HG03432 (cell line): Measurements from ENCODE around the gene ARHGAP4.
A peak's percentile ranks its signal among the peaks of the same experiment; 100 is the strongest.

Experiments used
- ATAC-seq: cut with Tn5 transposase; IDR thresholded peaks from one replicate; pipeline ENCODE4 v1.9.1; 2021; ENCODE audit warnings: mild to moderate bottlenecking, moderate library complexity; ENCODE audit not compliant: unreplicated experiment

The ARHGAP4 gene

GRCh38 chrX:153928846-153929245 is 2.8 kb upstream of the ARHGAP4 start:
- ATAC-seq: no peak

DNA sequence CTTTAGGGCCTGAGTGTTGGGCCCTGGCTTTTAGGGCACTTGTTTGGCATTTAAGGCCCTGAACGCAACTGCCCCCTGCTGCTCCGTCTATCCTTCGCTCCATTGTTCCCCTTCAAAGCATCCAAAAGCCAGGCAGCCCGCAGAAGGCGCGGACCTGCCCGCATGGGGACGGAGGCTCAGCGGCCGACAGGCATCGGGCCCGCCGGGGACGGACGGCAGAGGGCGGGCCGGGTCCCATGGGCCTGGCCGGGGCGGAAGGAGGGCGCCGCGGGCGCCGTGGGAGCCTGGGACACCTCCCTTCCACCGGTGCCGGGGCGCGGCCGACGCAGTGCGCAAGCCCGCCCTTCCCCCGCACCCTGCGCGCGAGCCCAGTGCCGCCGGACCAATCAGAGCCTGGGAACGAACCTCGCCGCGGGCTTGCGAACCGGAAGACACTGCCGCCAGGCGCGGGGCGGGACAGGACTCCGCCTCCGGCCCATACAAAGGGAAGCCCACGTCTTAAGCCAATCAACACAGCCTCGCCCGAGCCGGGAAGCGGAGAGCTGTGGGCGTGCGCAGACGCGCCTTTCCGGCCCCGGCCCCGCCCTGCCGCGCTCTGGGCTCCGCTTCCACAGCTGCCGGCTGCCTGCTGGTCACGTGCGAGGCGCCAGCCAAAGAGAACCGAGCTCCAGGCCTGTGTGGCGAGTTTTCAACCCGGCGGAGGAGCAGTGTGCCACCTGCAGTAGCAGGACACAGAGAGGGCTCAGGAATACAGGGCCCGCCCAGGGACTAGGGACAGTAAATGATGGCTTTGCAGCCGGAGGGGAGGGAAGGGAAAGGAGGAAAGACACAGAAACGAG is 2.1 kb upstream of the ARHGAP4 start:
- peak; percentile 73 for ATAC-seq

DNA sequence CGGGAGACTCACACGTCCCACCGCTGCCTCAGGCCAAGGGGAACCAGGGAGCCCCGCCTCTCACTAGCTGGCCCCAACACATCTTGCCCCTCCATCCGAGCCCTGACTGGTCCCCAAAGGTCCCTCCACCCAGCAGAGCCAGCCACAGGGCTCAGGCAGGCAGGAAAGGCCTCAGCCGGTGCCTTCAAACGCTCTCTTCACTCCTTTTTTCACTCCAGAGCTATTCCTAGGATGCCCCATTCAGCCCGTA is 1.5 kb upstream of the ARHGAP4 start:
- ATAC-seq: no peak

GRCh38 chrX:153926858-153927671 is 1.0 kb upstream of the ARHGAP4 start:
- ATAC-seq: peak; percentile 42

DNA sequence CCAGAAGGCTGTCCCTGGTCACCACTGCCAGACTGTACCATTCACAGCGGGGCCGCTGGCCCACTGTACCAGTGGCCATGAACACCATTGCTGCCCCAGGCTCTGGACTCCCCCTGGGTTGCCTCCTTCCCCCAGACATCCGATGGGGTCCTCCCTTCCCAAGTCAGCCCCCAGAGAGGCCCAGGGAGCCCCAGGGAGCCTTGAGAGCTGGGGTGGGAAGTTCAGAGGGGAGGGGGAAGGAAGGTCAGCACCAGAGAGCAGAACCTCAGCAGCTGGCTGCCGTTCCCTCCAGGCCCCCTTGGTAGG is 441 bp upstream of the ARHGAP4 start:
- no peak for ATAC-seq

DNA sequence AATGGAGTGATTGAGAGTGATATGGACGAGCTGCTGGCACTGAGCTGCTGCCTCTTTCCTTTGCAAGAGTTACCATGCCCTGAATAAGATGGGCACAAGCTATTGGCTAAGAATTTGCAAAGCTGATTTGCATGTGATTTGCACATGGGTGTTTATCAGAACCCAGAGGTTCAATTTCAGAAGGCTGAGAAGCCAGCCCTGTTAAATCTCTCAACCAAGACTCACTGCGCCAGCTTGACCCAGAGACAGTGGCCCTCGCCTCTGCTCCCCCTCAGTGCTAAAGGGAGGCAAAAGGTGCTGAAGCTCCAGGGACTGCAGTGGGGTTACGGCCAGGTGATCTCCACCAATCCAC is 701 bp downstream of the ARHGAP4 start:
- ATAC-seq: no peak

DNA sequence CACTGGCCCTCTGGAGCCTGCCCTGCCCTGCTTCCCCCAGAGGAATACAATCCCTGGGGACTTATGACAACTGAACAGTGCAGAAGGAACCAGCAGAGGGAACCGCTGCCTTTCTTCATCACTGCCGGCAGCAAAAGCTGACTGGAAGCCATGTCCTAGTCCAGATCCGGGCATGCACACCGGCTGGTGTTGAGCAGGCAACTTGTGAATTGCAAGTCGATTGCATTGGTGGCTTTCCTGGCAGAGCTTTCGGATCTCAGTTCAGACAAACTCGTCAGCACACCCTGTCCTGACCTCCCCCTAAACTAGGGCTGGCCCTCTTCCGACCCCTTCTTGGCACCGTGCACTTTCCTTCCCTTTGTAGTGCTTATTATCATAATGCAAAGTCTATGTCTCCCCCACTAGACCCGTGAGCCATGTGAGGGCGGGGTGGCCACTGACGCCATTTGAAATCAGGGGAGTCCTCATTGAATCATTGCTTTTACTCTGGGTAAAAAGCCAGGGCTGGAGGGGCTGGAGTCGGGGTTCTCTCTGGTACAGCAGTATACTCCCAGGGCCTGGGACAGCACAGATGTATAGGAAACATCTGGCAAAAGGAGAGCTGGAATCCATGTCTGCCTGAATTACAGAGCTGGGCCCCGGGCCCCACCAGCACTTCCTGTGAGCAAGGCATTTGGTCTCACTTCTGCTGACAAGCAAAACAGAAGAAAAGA is 1.8 kb downstream of the ARHGAP4 start:
- ATAC-seq: no peak

- ATAC-seq: no peak
Measured at GRCh38 chrX:153922932-153923857, 2.9 kb downstream of the ARHGAP4 start.

DNA sequence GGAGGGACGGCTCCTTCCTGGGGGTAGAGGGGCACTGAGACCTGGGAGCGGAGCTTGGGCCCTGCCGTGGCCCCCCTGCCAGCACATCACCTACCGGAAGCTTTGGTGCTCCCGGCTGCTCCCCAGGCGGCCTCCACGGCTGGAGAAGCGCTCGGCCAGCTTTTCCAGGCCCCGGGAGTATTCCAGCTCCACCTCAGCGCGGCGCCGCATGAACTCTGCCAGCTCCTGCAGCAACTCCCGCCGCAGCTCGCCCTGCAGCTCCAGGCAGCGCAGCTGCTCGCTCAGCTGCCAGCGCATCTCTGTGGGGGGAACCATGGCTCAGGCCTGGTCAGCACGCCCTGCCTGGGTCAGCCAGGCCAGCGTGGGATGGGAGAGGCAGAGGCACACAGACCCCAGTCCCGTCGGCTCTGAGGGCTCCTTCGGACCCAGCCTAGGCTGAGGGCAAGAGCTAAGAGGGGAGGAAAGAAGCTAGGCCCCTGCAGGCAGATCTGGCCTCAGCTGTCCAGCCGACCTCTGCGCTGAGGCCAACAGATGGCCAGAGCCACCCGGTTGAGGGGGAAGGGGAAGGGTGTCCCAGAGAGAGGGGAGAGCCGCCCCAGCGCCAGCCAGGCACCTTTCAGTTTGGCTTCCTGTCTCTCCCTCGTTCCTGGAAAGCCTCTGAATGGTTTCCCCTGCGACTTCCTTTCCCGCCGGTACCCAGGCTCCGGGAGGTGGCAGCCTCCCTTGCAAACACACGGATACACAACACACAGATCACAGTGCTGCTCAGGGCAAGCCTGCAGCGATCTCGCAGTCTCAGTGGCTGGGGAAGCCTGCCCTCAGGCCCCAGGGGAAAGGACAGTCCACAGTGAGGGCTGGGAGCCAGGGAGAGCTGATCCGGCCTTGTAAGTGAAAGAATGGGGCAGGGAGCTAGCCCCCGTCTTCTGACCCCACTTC is 4.3 kb downstream of the ARHGAP4 start:
- ATAC-seq: no peak

- no peak for ATAC-seq
Measured at GRCh38 chrX:153921070-153921469, 5.0 kb downstream of the ARHGAP4 start.

DNA sequence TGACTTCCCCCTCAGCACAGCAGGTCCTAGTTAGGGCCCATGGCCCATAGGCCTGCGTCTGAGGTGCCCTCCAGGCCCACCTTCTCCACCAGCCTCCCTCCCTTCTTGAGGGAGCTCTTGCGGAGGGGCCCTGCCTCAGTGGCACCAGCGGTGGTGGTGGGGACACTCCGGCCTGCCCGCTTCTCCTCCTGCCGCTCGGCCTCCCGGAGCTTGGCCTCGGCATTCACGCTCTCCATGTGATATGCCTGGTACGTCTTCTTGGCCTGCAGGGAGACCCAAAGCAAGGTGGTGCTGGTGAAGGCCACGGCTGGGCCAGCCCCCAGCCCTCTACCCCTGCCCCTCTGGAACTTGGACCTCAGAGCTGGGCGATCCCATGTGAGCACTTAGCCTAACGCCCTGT is 5.5 kb downstream of the ARHGAP4 start:
- ATAC-seq: no peak

GRCh38 chrX:153919281-153919680 is 6.8 kb downstream of the ARHGAP4 start:
- no peak for ATAC-seq

- ATAC-seq: no peak
Measured at GRCh38 chrX:153917869-153918268, 8.2 kb downstream of the ARHGAP4 start.

DNA sequence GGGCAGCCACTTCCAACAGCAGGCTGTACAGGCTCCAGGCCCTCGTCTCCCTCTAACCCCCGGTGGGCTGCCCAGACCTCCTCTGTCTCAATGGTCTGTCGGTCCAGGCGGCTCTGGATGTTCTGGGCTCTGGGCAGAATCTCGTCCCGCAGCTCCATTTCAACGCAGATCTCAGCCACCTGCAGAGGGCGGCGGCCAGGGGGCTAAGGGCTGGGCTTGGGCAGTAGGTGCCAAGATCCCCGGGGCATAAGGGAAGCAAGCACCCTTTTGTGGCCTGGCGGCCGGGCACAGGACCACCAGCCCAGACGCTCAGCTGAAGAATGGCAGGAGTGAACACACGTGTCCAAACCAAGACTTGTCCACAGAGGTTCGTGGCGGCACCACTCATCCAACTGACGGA is 12.4 kb downstream of the ARHGAP4 start:
- ATAC-seq: no peak

DNA sequence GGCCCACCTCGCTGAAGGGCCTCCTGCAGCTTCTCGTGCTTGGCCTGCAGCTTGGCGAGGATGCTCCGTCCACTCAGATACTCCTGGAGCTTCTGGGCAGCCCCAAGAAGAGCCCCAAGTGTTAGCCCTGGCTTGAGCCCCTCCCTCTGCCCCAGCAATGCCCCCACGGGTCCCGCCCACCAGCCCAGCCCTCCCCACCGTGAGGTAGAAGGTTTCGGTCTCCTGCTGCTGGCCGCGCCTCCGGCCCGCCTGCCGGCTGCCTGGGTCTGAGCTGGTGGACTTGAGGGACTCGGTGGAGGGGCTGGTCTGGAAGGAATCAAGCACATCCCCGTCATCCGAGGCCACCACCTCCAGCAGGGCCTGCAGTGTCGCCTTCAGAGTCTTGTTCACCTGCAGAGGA is 12.9 kb downstream of the ARHGAP4 start:
- no peak for ATAC-seq

GRCh38 chrX:153911798-153912197 is 14.3 kb downstream of the ARHGAP4 start:
- ATAC-seq: no peak

GRCh38 chrX:153910446-153910845 is 15.6 kb downstream of the ARHGAP4 start:
- ATAC-seq: no peak

DNA sequence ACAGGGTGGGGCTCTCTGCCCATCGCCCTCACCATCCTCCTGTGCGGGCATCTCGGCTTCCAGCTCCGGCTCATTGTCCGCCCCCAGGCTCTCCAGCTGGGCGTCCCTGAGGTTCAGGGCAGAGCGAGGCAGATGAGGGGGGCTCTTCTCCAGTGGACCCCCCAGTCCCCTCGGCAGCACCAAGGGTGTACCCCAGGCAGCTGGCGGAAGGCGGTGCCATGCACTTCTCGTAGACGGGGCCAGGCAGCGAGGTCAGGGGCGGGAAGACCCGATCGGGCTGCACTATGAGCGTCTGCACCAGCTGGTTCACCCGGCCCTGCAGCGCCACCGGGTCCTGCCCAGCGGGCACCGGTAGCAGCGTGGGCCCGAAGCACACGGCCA is 16.1 kb downstream of the ARHGAP4 start:
- ATAC-seq: no peak

DNA sequence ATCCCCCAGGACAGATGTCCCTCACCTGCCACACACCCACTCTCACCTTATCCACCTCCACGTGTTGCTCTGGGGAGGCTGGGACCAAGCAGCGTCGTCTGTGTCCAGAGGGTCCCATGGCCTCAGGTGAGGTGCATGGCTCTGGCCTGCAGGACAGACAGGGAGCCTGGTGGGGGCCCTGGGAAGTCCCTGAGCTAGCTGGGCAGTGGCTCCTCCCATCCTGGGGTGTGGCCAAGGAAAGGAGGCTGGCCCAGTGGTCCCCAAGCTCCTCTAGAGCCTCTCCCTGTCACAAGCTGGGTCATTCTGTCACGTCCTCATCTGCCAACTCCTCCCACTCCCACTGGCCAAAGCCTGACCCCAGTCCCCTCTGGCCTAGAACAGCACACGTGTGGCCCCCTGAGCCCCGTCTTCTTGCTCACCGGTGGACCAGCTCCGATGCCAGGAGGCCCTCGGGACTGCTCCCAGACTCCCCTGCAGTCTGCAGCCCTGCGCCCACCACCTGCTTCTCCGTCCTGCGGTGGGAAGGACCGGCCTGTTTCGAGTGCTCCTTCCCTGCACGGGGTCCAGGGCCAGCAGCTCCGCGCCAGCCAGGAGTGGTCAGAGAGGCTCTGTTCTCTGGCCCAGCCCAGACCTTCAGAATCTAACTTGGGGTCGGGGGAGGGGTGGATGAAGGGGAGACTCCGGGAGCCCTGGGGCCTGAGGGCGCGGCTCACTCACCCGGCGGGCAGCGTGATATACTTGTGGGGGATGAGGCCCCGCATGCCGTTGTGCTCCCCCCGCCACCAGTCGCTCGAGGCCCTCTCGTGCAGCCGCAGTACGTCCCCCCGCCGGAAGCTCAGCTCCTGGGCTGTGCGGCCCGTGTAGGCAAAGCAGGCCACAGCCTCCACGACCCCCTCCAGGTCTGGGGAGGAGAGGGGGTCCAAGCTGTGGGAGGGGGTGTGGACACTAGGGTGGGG is 16.8 kb downstream of the ARHGAP4 start:
- no peak for ATAC-seq
